HTR-8/SVneo (cell line): ENCODE measurements around the gene PALLD.
A peak's percentile ranks its signal among the peaks of the same experiment; 100 is the strongest.

ENCODE experiments used
- DNase-seq: peaks from one replicate; pipeline ENCODE4 v3.0.0; 2011; ENCODE audit warnings: low spot score, mixed read lengths; ENCODE audit not compliant: insufficient read length
- FAIRE-seq: peaks from 2 replicates; lab custom pipeline; 2011; peaks lifted over from hg19 to GRCh38; lab: Jason Lieb, UNC

PALLD gene

DNA sequence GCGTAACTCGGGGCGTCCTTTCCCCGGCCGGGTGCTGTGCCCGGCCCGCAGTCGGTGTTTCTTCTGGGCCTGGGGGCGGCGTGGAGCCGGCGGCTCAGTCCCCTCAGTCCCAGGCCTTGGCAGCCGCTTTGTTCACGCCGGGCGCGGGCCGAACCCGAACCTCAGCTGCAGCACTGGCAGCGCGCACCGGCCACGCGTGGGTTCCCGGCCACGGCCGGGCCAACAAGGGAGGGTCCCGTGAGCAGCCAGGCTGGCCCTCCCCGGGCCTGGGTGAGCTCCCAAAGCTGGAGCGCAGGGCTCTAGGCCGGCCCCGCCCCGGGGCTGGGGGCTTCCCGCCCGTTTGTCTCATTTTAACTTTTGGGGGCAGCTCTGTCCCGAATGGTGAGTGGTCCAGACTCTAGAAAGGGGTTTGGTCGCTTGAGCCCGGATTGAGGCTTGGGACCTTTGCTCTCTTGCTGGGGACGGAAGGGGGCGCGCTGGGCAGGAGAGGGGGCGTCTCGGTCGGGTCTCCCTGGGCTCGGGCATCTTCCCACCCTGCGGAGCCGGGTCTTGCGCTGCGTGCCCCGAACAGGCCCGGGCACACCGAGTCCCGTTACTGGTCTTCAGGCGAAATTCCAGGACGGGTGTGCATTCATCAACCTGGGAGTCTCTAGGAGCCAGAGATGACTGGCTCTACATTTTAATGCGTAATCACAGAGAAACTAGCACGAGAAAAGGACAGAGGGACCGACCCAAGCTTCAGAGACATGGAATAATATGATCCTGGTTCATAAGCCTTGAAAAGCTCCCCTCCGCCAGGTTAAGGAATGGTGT lies 336.1 kb downstream of the PALLD start:
- DNase-seq (peak; percentile 41), FAIRE-seq (no peak)

DNA sequence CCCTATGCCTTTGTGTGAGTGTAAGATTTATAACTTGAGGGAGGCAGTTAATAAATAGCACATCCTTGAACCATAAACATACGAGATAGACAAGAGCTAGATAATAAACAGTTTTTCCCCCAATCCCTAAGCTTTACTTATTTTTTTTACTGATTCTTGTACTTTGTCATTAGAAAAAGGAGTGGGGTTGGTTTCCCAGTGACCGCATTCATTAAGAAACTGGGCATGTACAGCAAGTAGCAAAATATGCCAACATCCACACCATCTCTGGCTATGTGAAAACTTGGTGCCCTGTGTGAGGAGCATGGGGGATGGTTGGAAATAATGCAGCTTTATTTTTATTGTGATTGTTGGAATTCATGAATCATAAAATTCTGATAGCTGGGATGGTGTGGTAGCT lies 337.0 kb downstream of the PALLD start:
- DNase-seq (no peak), FAIRE-seq (no peak)

DNA sequence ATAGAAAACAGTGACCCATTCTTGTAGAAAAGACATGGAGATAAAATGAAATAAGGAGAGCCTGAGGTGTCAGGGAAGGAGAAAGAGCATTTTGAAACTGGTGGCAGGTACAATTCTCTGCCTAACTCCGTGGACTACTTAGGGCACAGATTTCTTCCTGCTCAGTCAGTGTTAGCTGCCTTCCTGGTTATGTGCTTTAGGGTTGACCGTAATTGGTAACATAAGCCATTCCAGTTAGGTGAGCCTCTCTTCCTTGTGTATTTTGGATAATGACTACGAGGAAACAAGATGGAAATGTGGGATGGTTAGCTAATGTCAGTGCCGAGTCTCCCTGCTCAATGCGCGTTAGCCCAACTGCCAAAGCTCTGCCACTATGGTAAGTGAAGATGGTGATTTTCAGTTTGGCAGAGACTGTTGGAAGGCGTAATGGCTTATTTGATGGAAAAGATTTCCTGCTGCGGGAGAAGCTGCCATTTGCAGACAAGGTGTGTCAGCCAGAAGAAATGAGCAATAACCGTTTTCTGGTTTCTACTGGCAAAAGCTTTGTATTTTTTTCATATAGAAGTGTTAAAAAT lies 339.1 kb downstream of the PALLD start:
- FAIRE-seq: no peak

DNA sequence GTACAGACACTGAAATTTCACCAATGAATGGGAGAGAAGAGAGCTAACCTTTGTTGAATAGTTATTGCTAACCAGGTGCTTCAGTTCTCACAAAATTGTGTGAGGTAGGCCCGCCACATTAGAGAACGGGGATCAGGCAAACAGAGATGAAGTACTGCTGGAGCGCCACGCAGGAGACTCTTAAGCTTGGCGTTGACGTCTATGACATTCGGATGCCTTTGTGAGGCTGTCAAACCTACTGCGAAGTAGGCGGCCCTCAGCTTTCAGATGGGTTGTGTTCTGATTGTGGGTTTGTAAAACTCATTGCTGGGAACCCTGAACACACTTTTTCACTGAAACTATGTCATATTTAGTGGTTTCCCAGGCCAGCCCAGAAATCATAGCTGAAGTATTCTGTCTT lies 339.6 kb downstream of the PALLD start:
- FAIRE-seq (no peak), DNase-seq (no peak)

More for the DNA sequence above, 339.1 kb downstream of the PALLD start:
- DNase-seq: no peak

DNA sequence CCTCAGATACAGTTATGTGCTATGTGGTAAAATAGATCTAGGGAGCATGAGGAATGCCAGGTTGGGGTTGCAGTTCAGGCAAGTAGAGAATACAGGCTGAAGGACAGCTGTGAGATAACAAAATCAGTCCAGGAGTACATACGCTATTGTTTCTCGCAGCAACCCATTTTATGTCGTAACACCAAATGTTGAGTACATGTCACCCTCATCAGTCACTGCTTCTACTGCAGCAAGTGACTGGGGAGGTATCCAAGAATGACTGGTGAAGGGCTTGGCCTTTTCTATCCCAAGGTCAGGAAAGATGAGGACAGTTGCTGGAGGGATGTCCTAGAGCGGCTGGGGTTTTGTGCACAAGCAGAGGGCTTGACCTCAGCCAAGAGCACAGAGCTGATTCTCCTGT lies 341.1 kb downstream of the PALLD start:
- DNase-seq (no peak), FAIRE-seq (peak; percentile 87)

DNA sequence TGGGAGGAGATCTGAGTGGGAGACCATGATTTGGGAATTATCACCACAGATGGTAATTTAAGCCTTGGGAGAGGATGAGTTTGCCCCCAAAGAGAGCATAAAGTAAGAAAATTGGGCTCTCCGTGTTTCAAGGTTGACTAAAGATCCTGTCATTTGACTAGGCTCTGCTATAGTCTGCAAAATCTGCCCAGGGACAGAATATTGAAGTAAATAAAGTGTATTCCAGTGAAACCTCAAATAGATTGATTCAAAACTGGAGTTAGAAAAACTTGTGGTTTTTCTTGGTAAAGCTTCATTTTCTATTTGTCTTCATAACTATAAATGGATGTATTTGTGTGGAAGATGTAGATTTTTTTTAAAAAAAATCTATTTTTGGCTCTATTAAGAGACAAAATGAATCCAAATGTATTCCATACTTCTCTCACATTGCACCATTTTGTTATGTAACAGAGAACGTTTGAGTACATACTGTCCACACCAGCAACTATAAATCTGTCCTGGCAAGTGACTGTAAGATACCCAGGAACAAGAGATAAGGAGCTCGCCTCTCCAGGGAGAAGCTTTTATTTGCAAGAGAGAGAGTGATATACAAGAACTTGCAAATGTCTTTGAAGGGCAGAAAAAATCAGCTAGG lies 343.0 kb downstream of the PALLD start:
- no peak for DNase-seq
- no peak for FAIRE-seq

DNA sequence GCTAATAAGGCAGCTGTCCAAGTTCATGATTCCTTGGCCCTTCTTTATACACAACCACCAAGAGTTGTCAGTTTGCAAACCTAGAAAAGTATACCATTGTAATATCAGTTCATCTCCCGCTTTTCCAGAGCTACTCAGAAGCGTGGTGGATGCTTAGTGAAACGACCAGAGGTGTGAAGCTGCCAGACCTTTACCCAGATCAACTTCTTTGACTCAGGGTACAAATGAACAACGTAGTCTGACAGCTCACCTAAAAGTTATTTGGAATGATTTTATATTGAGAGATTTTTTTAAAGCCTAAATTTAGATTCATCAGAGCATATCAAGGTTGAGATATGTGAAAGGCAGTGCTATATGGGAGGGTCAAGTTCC lies 343.5 kb downstream of the PALLD start:
- FAIRE-seq (no peak), DNase-seq (no peak)

DNA sequence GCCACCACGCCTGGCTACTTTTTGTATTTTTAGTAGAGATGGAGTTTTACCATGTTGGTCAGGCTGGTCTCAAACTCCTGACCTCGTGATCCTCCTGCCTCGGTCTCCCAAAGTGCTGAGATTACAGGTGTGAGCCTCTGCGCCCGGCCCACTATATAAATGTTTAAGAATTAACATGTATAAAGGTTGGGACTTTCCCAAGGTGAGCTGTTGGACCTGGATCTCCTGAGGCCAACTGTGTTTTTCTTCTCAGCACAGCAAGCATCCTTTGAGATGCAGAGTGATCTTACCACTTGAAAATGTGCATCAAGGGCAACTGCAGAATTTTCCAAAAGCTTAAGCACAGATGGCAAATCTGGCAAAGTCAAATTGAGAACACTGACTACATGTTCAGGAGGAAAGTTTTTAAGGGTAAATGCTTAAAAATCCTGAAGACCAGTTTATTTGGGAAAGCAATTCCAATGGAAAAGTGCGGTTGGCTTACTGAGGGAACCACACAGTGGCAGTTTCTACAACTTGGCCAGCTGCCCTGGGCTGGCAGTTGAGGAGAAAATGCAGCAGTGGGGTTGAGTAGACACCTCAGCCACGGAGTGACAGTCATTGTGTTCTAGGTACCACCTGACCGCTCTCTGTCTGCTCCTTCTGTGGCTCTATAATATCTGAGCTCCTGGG lies 344.3 kb downstream of the PALLD start:
- DNase-seq (no peak), FAIRE-seq (no peak)

DNA sequence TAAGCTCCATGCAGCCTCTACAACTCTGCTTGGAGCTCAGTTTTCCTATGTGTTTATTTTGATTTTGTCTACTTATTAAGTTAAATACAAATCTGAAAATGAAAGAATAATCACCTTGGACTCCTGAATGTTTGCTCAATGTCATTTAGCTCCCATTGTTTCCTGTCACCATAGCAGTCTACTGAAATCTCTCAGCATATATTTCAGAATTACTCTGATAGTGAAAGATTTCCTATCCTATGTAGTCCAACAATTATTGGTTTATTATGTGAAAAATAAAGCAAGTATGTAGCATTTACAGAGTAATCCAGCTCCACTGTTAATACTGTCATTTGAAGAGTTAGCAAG lies 344.8 kb downstream of the PALLD start:
- no peak for DNase-seq
- no peak for FAIRE-seq

DNA sequence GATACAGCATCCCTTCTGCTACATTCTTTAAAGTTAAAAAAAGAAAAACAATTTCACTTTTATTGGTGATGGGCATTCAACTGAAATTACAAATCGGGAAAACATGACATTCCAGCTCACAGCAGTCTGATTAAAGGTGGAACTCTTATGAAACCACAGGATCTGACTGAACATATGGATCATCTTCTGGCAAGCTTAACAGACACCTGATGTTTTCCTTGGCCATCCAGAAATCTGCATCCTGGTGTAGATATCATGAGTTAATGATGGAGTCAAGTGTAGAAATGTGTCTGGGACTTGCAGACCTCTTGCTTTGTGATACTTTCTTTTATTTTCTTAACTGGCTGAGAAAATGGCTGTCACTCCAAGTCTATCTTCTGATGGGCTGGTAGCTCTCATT lies 345.3 kb downstream of the PALLD start:
- FAIRE-seq: no peak
- no peak for DNase-seq

DNA sequence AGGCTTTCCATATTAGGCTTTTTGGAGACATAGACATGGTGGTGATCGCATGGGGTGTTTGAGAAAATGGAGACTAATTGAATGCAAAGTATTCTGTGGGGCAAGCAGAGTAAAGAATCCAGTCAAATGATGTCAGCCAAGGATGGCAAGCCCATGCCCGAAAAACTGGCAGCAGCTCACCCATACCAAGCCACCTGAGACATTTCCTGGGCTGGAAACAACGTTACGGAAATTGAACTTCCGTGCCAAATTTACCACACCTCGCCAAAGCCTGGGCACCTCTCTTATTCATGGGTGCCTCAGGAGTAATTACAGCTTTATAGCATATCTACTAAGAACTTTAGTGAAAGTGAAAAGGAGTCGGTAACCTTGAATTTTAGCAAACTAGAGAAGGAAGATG lies 346.8 kb downstream of the PALLD start:
- FAIRE-seq (no peak), DNase-seq (no peak)

DNA sequence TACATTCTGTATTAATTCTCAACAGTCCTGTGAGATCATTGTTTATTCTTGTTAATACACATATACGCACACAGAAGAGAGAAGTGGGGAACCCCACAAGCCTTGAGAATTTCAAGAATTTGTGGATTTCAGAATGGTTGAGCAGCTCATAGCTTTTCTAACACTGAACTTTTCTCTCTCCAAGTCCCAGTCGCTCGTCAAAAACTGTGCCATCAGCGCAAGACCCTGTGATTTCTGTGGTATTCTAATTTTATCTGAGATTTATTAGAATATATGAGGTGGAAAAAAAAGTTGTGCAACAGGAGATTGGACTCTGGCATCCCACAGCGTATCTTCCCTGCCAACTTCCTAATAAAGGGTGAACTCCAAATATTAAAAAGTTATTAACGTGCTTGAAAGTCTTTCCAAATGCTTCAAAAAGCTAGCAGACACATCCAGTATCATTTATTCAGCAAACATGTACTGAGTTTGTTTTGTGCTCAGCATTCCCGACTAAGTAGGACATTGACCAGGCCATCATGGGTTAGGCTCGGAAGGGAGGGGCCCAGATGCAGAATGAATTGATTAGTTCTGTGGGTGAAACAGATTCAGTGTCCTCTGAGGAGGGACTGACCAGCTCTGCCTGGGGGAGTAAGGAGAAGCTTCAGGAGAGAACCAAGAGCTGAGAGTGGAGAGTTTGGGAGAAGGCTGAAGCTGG lies 347.6 kb downstream of the PALLD start:
- FAIRE-seq (peak; percentile 63), DNase-seq (no peak)

DNA sequence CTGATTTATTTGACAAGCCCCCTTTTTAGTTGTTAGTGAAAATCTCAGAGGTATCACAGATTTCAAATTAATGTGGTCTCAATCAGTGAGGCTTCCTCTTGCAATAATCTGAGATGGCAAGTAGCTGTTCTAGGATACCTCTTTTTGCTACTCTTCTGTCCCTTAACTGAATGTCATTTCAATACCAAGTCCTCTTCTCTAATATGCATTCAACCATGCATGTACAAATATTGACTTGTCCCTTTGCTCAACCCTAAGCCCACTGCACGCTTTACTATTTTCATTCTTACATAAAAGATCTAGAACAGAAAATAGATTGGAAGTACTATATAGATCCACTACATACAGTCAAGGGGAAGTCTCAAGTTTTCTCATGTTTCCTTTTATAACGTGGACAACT lies 349.0 kb downstream of the PALLD start:
- DNase-seq: no peak
- no peak for FAIRE-seq

DNA sequence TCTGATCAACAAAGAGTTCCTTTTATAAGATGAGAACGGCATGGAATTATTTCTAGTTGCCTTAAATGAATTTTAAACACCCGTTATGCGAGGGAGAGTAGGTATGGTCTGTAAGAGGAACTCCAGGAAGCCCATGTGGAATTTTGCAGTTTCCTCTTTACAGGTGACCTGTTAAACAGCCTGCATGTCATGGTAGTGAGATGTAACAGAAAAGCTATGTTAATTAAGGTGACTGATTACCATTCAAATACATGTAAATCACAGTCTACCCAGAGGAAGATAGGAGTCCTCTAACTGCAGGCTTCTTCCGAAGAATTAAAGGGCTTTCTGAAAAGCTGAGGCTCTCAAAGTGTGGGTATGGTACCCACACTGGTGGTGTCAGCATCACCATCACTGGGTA lies 349.6 kb downstream of the PALLD start:
- FAIRE-seq: no peak

DNA sequence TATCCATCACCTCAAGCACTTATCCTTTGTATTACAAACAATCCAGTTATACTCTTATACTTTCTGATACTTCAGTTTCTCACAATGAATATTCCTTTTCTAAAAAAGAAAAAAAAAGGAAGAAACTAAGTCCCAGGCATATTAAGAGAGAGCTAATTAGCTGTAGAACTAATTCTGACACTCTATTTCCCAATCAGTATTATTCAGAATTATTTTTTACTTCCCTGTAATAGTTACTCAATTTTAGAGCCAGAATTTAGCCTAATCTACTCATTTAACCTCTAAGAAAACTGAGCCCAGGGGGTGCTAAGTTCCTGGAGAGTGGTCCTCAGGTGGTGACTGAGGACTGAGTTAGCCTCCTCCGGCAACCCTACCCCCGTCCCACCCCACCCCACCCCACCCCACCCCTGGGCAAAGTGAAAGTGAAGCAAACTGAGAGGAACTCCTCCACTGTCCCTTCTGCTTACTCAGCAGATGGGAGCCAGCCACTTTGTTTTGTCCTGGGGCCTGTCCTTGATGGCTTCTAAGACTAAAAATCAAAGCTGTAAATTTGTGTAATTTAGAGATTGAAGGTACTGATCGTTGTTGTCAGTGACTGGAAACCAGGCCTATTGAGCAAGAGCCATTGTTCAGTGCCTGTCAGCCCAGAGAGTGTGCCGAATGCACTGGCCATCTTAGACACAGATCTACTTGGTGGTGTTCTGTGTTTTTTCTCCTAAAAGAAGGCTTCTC lies 351.1 kb downstream of the PALLD start:
- FAIRE-seq (peak; percentile 38), DNase-seq (no peak)

More for the DNA sequence above, 349.6 kb downstream of the PALLD start:
- DNase-seq: no peak

DNA sequence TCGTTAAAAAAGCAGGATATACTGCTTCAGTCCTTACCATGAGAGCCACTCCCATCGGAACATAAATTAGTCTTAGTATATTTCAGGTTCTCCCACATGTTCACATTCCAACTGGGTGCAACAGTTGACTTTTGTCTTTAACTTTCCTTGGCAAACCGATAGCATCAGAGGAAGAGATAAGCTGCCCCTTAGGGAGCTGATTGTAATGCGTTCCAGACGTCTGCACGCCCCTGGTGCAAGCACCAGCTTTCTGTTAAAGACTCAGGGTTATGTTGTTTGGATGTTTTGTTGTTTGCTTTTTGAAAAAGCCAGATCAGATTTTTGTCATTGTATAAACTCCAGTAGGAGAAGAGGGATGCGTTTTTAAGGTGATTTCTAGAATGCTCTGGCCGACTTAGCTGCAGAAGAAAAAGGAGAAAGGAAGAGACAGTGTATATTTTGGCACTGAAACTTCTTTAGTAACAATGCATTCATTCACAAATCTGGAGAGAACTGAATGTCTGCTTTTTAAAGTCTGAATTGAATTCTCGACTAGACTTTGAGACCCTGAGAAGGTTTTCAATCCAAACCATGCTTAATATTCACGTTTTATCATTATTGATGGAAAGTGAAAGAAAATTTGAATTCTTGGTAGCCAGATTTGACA lies 352.3 kb downstream of the PALLD start:
- DNase-seq: no peak

DNA sequence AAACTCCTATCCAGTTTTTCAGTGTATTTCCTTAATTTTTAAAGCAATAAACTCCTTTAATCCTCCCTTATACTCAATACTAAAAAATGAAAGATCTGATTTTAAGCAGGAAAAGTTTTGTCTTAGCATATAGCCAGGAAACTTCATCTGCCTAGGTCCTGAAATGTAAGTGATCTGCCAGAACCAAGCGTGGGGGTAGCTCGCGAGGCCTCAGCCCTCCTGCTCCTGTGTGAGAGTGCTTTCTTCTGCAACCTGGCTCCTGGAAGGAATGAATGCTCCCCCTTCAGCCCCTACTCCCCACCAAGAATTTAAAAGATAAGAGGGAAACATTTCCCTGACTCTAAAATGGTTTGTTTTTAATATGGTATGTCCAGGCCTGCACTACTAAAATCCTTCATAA lies 353.1 kb downstream of the PALLD start:
- FAIRE-seq (no peak), DNase-seq (no peak)

More for the DNA sequence above, 352.3 kb downstream of the PALLD start:
- no peak for FAIRE-seq

DNA sequence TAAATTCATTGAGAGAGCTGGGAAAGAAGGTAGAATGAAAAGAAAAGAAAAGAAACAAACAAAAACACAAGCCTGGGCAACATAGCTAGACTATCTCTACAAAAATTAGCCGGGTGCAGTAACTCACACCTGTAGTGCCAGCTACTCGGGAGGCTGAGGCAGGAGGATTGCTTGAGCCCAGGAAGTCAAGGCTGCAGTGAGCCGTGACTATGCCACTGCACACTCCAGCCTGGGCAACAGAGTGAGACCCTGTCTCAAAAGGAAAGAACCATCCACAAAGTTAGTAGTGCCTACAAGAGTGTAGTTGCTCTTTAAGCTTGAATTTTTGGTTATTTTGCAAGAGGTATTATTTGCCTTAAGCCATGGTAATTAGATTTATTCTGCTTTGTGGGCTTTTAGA lies 355.5 kb downstream of the PALLD start:
- DNase-seq (no peak), FAIRE-seq (no peak)

DNA sequence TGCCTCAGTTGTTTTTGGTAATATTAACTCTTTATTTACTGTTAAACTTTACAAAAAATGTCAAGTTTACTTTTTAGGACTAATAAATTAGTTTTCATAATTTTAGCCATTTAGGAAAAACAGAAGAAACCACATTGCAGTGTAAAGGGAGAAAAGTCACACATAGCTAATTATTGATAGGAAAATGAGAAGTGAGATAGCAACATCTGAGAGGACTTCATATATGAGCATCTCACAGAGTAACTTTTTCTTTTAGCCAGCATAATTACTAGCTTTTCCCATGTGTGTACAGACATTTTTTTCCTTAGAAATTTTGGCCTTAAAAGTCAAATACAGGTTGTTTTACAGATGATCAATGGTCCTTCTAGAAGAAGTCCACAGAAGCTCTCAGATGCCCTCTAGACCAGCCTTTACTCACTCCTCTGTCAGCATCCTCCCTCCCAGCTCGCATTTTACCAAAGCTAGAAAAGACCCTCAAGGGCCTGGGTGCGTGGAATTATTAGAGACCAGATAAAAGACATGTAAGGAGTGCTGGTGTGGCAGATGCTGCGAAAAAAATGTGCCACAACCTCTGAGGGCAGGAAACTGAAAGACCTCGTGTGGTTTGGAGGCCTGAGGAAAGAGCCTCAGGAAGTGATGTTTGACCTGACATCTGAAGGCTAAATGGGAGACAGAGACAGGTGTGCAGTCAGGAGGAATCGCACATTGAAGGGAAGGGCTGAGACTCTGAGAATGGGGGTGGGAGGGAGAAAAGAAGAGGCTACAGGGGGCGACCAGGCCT lies 356.3 kb downstream of the PALLD start:
- DNase-seq (no peak), FAIRE-seq (no peak)
